ENCODE measurements around the gene CAMK1D.

- TF ChIP-seq CTCF (optimal IDR thresholded peaks at IDR 0.05 in 1 of 3, IDR thresholded peaks at IDR 0.05 in 1 of 3, conservative IDR thresholded peaks at IDR 0.05 in 1 of 3; ENCODE audit: extremely low read depth in 1 of 3, insufficient read depth in 2 of 3, low read length in 3 of 3) (no peak), EZH2 (IDR thresholded peaks at IDR 0.05; ENCODE audit: low read length) (no peak)
Observed at GRCh38 chr10:12768156-12769100, 419.1 kb downstream of the CAMK1D start.

All from keratinocyte (primary cell).